GM19043 (cell line): ENCODE measurements around the gene CETN1.

ENCODE experiments used
- ATAC-seq: cut with Tn5 transposase; IDR thresholded peaks from one replicate; pipeline ENCODE4 v1.9.1; 2021; ENCODE audit warnings: low read depth; ENCODE audit not compliant: unreplicated experiment

CETN1 gene

GRCh38 chr18:580154-580553 lies at the start of gene CETN1:
Gene CETN1, plus strand, starts transcription at chr18:580380. Its CDS starts 29 bp downstream, at chr18:580409.
- ATAC-seq, result no peak

- ATAC-seq, result no peak
Observed at GRCh38 chr18:532018-532417, 48.2 kb upstream of the CETN1 start.

GRCh38 chr18:532632-533031 lies 47.5 kb upstream of the CETN1 start:
- no peak for ATAC-seq

- no peak for ATAC-seq
Observed at GRCh38 chr18:533995-534601, 46.1 kb upstream of the CETN1 start.

- no peak for ATAC-seq
Observed at GRCh38 chr18:543447-544078, 36.6 kb upstream of the CETN1 start.

- ATAC-seq, result no peak
Observed at GRCh38 chr18:549967-550366, 30.2 kb upstream of the CETN1 start.

GRCh38 chr18:551404-552061 lies 28.6 kb upstream of the CETN1 start:
- no peak for ATAC-seq

- ATAC-seq, result no peak
Observed at GRCh38 chr18:555705-556457, 24.3 kb upstream of the CETN1 start.

GRCh38 chr18:564708-565561 lies 15.2 kb upstream of the CETN1 start:
- no peak for ATAC-seq

GRCh38 chr18:565562-566061 lies 14.6 kb upstream of the CETN1 start:
- no peak for ATAC-seq

GRCh38 chr18:567122-567521 lies 13.1 kb upstream of the CETN1 start:
- ATAC-seq, result no peak

- no peak for ATAC-seq
Observed at GRCh38 chr18:568731-569130, 11.4 kb upstream of the CETN1 start.

GRCh38 chr18:570256-570655 lies 9.9 kb upstream of the CETN1 start:
- no peak for ATAC-seq

- ATAC-seq, result no peak
Observed at GRCh38 chr18:570697-571096, 9.5 kb upstream of the CETN1 start.

- no peak for ATAC-seq
Observed at GRCh38 chr18:572091-572830, 7.9 kb upstream of the CETN1 start.

GRCh38 chr18:572831-573289 lies 7.3 kb upstream of the CETN1 start:
- no peak for ATAC-seq

GRCh38 chr18:573385-573784 lies 6.8 kb upstream of the CETN1 start:
- no peak for ATAC-seq

- ATAC-seq, result no peak
Observed at GRCh38 chr18:574149-574860, 5.9 kb upstream of the CETN1 start.
